Neural cell (in vitro differentiated cells): ENCODE results near the gene TSSC4. TPM values are rescaled to one million over a fixed set of nuclear protein-coding genes. Genes with fewer than 3 reads are reported as not detected.

ENCODE experiments used
- H2AFZ ChIP-seq: fragments of 200-600, 300-800 bp; sonication (generic), shearing (Covaris generic); 2 replicates; pipeline ENCODE4 v1.6.0; 2014; ENCODE audit warnings: low read depth, mild to moderate bottlenecking, antibody characterized with exemption, low read length, moderate library complexity
- H3F3A ChIP-seq: fragments of 200-600 bp; shearing (Covaris generic); 2 replicates; pipeline ENCODE4 v1.6.1; 2016; ENCODE audit warnings: mild to moderate bottlenecking, moderate library complexity, mixed read lengths, antibody characterized with exemption, low read length; ENCODE audit not compliant: insufficient read depth, poor library complexity, severe bottlenecking
- H3K27ac ChIP-seq: fragments of 200-600, 300-800 bp; sonication (generic), shearing (Covaris generic); 2 replicates; pipeline ENCODE4 v1.5.1; 2014; ENCODE audit warnings: mild to moderate bottlenecking, low read length, moderate library complexity
- H3K27me3 ChIP-seq: fragments of 300-800, 200-600 bp; sonication (generic), shearing (Covaris generic); 2 replicates; pipeline ENCODE4 v1.6.0; 2014; ENCODE audit warnings: mild to moderate bottlenecking, low read depth, low read length, moderate library complexity; ENCODE audit not compliant: insufficient read depth
- H3K36me3 ChIP-seq: fragments of 300-800, 200-600 bp; sonication (generic), shearing (Covaris generic); 2 replicates; pipeline ENCODE4 v1.5.1; 2014; ENCODE audit warnings: mild to moderate bottlenecking, antibody characterized with exemption, low read length, moderate library complexity; ENCODE audit not compliant: insufficient read depth
- H3K4me2 ChIP-seq: fragments of 300-800, 200-600 bp; sonication (generic), shearing (Covaris generic); 2 replicates; pipeline ENCODE4 v1.6.0; 2014; ENCODE audit warnings: mild to moderate bottlenecking, low read length
- H3K4me3 ChIP-seq: fragments of 300-800, 200-600 bp; sonication (generic), shearing (Covaris generic); 2 replicates; pipeline ENCODE4 v1.5.1; 2014; ENCODE audit warnings: mild to moderate bottlenecking, low read length, moderate library complexity
- H3K79me2 ChIP-seq: fragments of 200-600 bp; shearing (Covaris generic); replicated peaks from 2 replicates; pipeline ENCODE4 v1.6.0; 2014; ENCODE audit warnings: mild to moderate bottlenecking, low read length, moderate library complexity; ENCODE audit not compliant: insufficient read depth
- H3K9ac ChIP-seq: fragments of 300-800, 200-600 bp; sonication (generic), shearing (Covaris generic); 2 replicates; pipeline ENCODE4 v1.6.1; 2016; ENCODE audit warnings: mild to moderate bottlenecking, low read length, mixed read lengths
- H3K9me2 ChIP-seq: fragments of 200-600 bp; shearing (Covaris generic); 2 replicates; pipeline ENCODE4 v1.6.1; 2016; ENCODE audit warnings: mild to moderate bottlenecking, low read length, mixed read lengths; ENCODE audit not compliant: insufficient read depth
- H3K9me3 ChIP-seq: fragments of 200-600, 300-800 bp; sonication (generic), shearing (Covaris generic); 2 replicates; pipeline ENCODE4 v1.6.1; 2016; ENCODE audit warnings: mild to moderate bottlenecking, mixed run types, low read length, moderate library complexity, mixed read lengths
- H4K20me1 ChIP-seq: fragments of 200-600 bp; shearing (Covaris generic); 2 replicates; pipeline ENCODE4 v1.6.1; 2016; ENCODE audit warnings: mild to moderate bottlenecking, mixed run types; ENCODE audit not compliant: insufficient read depth
- EP300 ChIP-seq: fragments of 450-650 bp; conservative IDR thresholded peaks from 2 replicates; pipeline ENCODE4 v1.6.1; 2014; ENCODE audit warnings: antibody characterized with exemption, mild to moderate bottlenecking, moderate library complexity; ENCODE audit not compliant: poor library complexity, severe bottlenecking
- EZH2 ChIP-seq: fragments of 200-600, 300-800 bp; shearing (Covaris generic), sonication (generic); IDR thresholded peaks from 2 replicates; pipeline ENCODE4 v1.6.1; 2014; ENCODE audit warnings: antibody characterized with exemption, low read length, borderline replicate concordance, mild to moderate bottlenecking; ENCODE audit not compliant: insufficient read depth, poor library complexity, severe bottlenecking
- MXI1 ChIP-seq: fragments of 450-650 bp; conservative IDR thresholded peaks from 2 replicates; pipeline ENCODE4 v1.6.1; 2014; ENCODE audit warnings: antibody characterized with exemption, mild to moderate bottlenecking; ENCODE audit not compliant: poor library complexity, severe bottlenecking
- POLR2AphosphoS5 ChIP-seq: IDR thresholded peaks from 2 replicates; pipeline ENCODE4 v1.6.1; 2012
- RAD21 ChIP-seq: fragments of 450-650 bp; conservative IDR thresholded peaks from 2 replicates; pipeline ENCODE4 v1.6.1; 2014; ENCODE audit warnings: antibody characterized with exemption, mild to moderate bottlenecking, moderate library complexity
- SMC3 ChIP-seq: fragments of 450-650 bp; conservative IDR thresholded peaks from 2 replicates; pipeline ENCODE4 v1.6.1; 2014; ENCODE audit warnings: antibody characterized with exemption, mild to moderate bottlenecking, moderate library complexity; ENCODE audit not compliant: poor library complexity
- TAF1 ChIP-seq: IDR thresholded peaks from 2 replicates; pipeline ENCODE4 v1.6.1; 2012; ENCODE audit warnings: low read depth
- polyA plus RNA-seq: library from polyadenylated mRNA; depleted of rRNA; stranded (reverse); fragments of >200 nt; gene quantifications from 2 replicates; pipeline ENCODE4 v1.2.3, GENCODE V29; 2014
- TF ChIP-seq, protein P1 (sequence below): fragments of 450-650 bp; IDR thresholded peaks from 2 replicates; pipeline ENCODE4 v1.5.1; 2014; ENCODE audit warnings: antibody characterized with exemption, mild to moderate bottlenecking, moderate library complexity; ENCODE audit not compliant: poor library complexity, severe bottlenecking
- TF ChIP-seq, protein P2 (sequence below): IDR thresholded peaks from 2 replicates; pipeline ENCODE4 v1.6.1; 2012; ENCODE audit warnings: borderline replicate concordance

Gene TSSC4
- polyA plus RNA-seq, 1 donor from 2014 or later, result 54.3 TPM

DNA sequence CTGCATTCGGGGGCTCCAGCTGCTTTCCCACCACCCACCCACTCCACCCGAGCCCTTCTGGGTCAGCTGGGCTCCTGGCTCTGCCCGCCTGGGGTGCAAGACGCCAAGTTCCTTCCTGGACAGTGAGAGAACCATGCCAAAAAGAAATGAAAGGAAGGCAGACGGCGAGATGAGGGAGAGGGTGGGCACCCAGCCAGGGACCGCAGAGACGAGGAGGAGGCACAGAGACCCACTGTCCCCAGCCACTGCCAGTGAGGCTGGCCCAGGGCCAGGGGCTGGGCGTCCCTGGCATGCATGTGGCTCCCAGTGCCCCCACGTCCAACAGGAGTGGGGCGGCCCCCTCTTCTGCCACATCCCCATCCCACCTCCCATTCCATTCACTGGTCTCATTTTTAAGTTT, 34.3 kb upstream of the TSSC4 start:
- H3K9me3 ChIP-seq, result no peaks in the 10 kb centered on the region
- H2AFZ ChIP-seq, result no peak overlapping the region
- no peak overlapping the region for H3K4me2 ChIP-seq
- no peak overlapping the region for H3K4me3 ChIP-seq
- no peak overlapping the region for H3K9ac ChIP-seq
- no peaks in the 10 kb centered on the region for H3K9me2 ChIP-seq
- H4K20me1 ChIP-seq, result no peaks in the 10 kb centered on the region
- no peak overlapping the region for H3K27ac ChIP-seq
- H3K79me2 ChIP-seq, result no peaks in the 10 kb centered on the region
- H3K36me3 ChIP-seq, result no peaks in the 10 kb centered on the region
- H3F3A ChIP-seq, result no peaks in the 10 kb centered on the region
- TF ChIP-seq RAD21 (no peak), EP300 (no peak), TAF1 (no peak), POLR2AphosphoS5 (no peak), EZH2 (no peak), MXI1 (no peak), SMC3 (no peak)
- TF ChIP-seq, protein P1, sequence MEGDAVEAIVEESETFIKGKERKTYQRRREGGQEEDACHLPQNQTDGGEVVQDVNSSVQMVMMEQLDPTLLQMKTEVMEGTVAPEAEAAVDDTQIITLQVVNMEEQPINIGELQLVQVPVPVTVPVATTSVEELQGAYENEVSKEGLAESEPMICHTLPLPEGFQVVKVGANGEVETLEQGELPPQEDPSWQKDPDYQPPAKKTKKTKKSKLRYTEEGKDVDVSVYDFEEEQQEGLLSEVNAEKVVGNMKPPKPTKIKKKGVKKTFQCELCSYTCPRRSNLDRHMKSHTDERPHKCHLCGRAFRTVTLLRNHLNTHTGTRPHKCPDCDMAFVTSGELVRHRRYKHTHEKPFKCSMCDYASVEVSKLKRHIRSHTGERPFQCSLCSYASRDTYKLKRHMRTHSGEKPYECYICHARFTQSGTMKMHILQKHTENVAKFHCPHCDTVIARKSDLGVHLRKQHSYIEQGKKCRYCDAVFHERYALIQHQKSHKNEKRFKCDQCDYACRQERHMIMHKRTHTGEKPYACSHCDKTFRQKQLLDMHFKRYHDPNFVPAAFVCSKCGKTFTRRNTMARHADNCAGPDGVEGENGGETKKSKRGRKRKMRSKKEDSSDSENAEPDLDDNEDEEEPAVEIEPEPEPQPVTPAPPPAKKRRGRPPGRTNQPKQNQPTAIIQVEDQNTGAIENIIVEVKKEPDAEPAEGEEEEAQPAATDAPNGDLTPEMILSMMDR, result no peak
- TF ChIP-seq, protein P2, sequence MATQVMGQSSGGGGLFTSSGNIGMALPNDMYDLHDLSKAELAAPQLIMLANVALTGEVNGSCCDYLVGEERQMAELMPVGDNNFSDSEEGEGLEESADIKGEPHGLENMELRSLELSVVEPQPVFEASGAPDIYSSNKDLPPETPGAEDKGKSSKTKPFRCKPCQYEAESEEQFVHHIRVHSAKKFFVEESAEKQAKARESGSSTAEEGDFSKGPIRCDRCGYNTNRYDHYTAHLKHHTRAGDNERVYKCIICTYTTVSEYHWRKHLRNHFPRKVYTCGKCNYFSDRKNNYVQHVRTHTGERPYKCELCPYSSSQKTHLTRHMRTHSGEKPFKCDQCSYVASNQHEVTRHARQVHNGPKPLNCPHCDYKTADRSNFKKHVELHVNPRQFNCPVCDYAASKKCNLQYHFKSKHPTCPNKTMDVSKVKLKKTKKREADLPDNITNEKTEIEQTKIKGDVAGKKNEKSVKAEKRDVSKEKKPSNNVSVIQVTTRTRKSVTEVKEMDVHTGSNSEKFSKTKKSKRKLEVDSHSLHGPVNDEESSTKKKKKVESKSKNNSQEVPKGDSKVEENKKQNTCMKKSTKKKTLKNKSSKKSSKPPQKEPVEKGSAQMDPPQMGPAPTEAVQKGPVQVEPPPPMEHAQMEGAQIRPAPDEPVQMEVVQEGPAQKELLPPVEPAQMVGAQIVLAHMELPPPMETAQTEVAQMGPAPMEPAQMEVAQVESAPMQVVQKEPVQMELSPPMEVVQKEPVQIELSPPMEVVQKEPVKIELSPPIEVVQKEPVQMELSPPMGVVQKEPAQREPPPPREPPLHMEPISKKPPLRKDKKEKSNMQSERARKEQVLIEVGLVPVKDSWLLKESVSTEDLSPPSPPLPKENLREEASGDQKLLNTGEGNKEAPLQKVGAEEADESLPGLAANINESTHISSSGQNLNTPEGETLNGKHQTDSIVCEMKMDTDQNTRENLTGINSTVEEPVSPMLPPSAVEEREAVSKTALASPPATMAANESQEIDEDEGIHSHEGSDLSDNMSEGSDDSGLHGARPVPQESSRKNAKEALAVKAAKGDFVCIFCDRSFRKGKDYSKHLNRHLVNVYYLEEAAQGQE, result no peak
- no peaks in the 10 kb centered on the region for H3K27me3 ChIP-seq

DNA sequence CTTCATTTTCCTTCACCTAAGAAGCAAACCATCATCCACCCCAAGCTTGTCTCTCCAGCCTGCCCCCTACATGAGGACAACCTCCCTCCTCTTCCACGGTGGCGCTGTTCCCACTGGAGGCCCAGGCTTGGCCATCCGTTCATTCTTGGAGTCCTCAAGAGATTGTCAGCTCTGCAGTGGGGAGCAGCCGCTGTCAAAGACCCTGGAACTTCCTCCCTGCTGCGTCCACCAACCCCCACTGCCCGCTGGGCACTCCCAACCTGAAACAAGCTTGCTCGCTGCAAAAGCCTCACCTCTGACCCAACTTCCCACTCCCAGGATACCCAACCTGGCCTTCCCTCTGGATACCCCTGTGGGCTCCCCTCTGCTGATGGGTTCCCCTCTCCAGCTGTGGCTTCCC, 33.8 kb upstream of the TSSC4 start:
- Histone ChIP-seq H2AFZ (no peak overlapping the region), H3K27ac (no peak overlapping the region), H3K79me2 (no peaks in the 10 kb centered on the region), H3K9me2 (no peaks in the 10 kb centered on the region), H3K36me3 (no peaks in the 10 kb centered on the region), H3K4me2 (no peak overlapping the region), H3F3A (no peaks in the 10 kb centered on the region), H3K9ac (no peak overlapping the region), H3K4me3 (no peak overlapping the region), H3K9me3 (no peaks in the 10 kb centered on the region), H3K27me3 (no peaks in the 10 kb centered on the region), H4K20me1 (no peaks in the 10 kb centered on the region)
- TF ChIP-seq EZH2, result no peak
- TF ChIP-seq, protein P2, result no peak
- no peak for TF ChIP-seq MXI1
- no peak for TF ChIP-seq SMC3
- TF ChIP-seq, protein P1, result no peak
- TF ChIP-seq POLR2AphosphoS5, result no peak
- no peak for TF ChIP-seq RAD21
- no peak for TF ChIP-seq EP300
- no peak for TF ChIP-seq TAF1
